Measurements from ENCODE around the gene NELFE.
"Not testable (repeated sequence)": the region's sequence is repeated elsewhere in the genome, so short reads cannot be mapped to it uniquely, and the experiment has no call there.

The NELFE gene

GRCh38 chr6:31949926-31950548 lies 8.7 kb downstream of the NELFE start:
- no peak for DNase-seq (ENCODE audit: low spot score)

- no peak for DNase-seq (ENCODE audit: low spot score)
These were observed 9.9 kb downstream of the NELFE start for GRCh38 chr6:31948753-31949413.

- no peak for DNase-seq (ENCODE audit: low spot score)
These were observed 10.5 kb downstream of the NELFE start for GRCh38 chr6:31948306-31948705.

- DNase-seq (ENCODE audit: low spot score) = no peak
These were observed 10.9 kb downstream of the NELFE start for GRCh38 chr6:31947864-31948263.

GRCh38 chr6:31947070-31947675 lies 11.6 kb downstream of the NELFE start:
- DNase-seq (ENCODE audit: low spot score) = no peak

GRCh38 chr6:31946370-31946885 lies 12.3 kb downstream of the NELFE start:
- no peak for DNase-seq (ENCODE audit: low spot score)

- peak; percentile 84 for DNase-seq (ENCODE audit: low spot score)
These were observed 13.0 kb downstream of the NELFE start, which contains the start of gene CFB for GRCh38 chr6:31945507-31946369. Gene CFB, plus strand, starts transcription at chr6:31946095. Its CDS starts 127 bp downstream, at chr6:31946222.

- DNase-seq (ENCODE audit: low spot score) = no peak
These were observed 13.6 kb downstream of the NELFE start for GRCh38 chr6:31945154-31945506.

GRCh38 chr6:31943742-31944141 lies 15.0 kb downstream of the NELFE start:
- DNase-seq (ENCODE audit: low spot score) = no peak

GRCh38 chr6:31940256-31940664 lies 18.5 kb downstream of the NELFE start:
- peak; percentile 58 for DNase-seq (ENCODE audit: low spot score)

GRCh38 chr6:31935823-31936222 lies 22.9 kb downstream of the NELFE start:
- no peak for DNase-seq (ENCODE audit: low spot score)

- DNase-seq (ENCODE audit: low spot score) = no peak
These were observed 23.8 kb downstream of the NELFE start for GRCh38 chr6:31935021-31935420.

- DNase-seq (ENCODE audit: low spot score) = no peak
These were observed 25.2 kb downstream of the NELFE start for GRCh38 chr6:31933537-31933936.

- not testable (repeated sequence) for DNase-seq (ENCODE audit: low spot score)
These were observed 26.6 kb downstream of the NELFE start for GRCh38 chr6:31932137-31932536.

- no peak for DNase-seq (ENCODE audit: low spot score)
These were observed 27.8 kb downstream of the NELFE start for GRCh38 chr6:31930962-31931361.

GRCh38 chr6:31928672-31928939 lies 30.2 kb downstream of the NELFE start:
- DNase-seq (ENCODE audit: low spot score) = no peak

- DNase-seq (ENCODE audit: low spot score) = no peak
These were observed 30.7 kb downstream of the NELFE start for GRCh38 chr6:31927863-31928671.

- DNase-seq (ENCODE audit: low spot score) = no peak
These were observed 31.4 kb downstream of the NELFE start, which contains the start of gene C2 for GRCh38 chr6:31927242-31927862. Gene C2, plus strand, starts transcription at chr6:31927717. Its CDS starts 36 bp downstream, at chr6:31927753.

- DNase-seq (ENCODE audit: low spot score) = no peak
These were observed 35.8 kb downstream of the NELFE start for GRCh38 chr6:31922942-31923341.

- DNase-seq (ENCODE audit: low spot score) = no peak
These were observed 38.0 kb downstream of the NELFE start for GRCh38 chr6:31920811-31921210.
